ENCODE measurements around the gene DMRTC2.

Gene DMRTC2

GRCh38 chr19:41845001-41845050, at the start of gene DMRTC2:
TSS of gene DMRTC2 (plus strand) at chr19:41845042. CDS start at chr19:41847429, 2,387 bp downstream.
- no peak for DNase-seq (ENCODE audit: low spot score)

DNA sequence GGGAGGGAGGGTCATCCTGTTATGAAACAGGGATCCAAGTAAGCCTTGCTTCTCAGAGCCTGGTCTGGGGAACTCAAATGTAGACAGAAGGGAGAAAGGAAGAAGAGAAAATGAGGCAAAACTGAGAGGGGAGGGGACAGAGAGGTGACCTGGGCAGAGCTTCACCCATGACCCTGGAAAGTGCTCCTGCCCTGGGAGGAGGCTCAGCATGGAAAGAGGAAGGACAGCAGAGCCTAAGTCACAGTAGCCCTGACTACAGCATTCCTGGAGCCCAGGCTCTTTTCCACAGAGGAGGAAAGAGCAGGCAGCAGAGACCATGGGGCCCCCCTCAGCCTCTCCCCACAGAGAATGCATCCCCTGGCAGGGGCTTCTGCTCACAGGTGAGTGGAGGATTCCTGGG, 48.5 kb upstream of the DMRTC2 start, which contains the start of gene CEACAM3:
CEACAM3 (plus strand) TSS at position 226 of the 400 bp plus-strand sequence; CDS start at position 317, 91 bp downstream.
- DNase-seq (ENCODE audit: low spot score): no peak

DNA sequence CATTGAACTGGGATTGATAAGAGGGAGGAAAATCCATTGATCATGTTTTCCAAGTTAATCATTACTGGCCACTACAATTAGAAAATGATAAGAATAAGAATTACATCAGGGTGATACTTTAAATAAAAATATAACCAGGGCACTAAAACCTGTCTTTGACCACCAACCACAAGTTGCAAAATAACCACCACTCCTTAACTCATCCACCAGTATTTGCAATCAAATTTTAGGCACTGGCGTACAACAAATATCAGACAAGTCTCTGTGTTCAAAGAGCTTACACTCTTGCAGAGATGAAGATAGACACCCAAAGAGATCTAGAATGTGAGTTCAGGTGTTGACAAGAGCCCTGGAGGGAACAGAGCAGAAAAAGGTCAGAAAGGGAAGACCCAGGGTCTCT, 47.9 kb upstream of the DMRTC2 start:
- no peak for DNase-seq (ENCODE audit: low spot score)

DNA sequence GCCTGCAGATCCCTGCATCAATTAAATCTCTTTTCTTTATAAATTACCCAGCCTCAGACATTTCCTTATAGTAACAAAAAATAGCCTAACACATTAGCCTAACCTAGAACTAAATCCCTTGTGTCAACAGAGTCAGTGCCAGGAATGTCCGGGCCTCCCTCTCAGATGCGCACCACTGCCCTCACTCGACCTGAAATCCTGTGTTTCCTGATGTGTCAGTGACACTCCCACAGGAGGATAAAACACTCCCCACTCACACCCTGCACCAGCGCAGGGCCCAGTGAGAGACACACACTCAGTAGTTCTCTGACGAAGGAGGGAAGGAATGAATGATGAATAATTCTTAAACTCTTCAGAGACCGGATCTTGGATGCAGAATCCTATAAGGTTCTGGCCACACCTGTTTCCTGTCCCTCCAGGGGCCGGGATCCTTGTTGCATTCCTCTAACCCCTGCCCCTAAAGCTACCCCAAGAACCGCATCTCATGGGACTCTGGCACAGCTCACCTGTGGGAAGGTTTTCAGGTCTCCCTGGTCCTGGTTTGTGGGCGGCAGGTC, 45.3 kb upstream of the DMRTC2 start:
- DNase-seq (ENCODE audit: low spot score): no peak

DNA sequence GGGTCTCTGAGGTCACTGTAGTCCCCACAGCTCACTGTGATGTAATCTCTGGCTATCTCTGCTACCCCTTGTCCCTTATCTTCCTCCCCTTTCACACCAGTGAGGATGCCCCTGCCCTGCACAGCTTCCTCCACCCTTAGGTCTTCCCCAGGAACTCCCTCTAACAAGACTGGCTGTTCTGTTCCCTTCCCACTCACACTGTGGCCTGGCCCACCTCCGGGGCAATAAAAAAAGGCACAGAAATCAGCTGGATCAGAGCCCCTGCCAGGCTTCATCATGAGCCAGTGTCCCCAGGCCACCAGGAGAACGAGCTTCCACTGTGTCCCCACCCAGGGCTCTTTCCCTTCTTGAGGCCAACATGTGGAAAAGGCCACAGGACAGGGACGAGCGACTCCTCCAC, 43.8 kb upstream of the DMRTC2 start:
- no peak for DNase-seq (ENCODE audit: low spot score)

GRCh38 chr19:41801792-41802211, 43.0 kb upstream of the DMRTC2 start:
- DNase-seq (ENCODE audit: low spot score): no peak

DNA sequence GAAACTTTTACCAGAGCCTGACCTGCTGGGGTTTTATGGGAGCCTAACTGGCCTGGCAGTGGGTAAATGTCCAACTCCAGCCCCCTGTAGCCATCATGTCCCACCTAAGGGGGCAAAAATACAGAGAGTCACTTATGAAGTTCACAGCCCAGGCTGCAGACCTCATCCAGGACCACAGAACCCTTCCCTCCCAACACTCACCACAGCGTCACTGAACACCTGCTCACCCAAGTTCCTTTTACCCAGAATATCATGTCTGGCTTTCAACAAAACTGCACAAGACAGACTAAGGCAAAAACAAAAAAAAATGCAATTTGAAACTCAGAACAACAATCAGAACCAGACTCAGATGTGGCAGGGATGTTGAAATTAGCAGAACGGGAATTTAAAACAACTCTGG, 42.1 kb upstream of the DMRTC2 start:
- no peak for DNase-seq (ENCODE audit: low spot score)

- no peak for DNase-seq (ENCODE audit: low spot score)
Measured at GRCh38 chr19:41804336-41804735, 40.5 kb upstream of the DMRTC2 start.

DNA sequence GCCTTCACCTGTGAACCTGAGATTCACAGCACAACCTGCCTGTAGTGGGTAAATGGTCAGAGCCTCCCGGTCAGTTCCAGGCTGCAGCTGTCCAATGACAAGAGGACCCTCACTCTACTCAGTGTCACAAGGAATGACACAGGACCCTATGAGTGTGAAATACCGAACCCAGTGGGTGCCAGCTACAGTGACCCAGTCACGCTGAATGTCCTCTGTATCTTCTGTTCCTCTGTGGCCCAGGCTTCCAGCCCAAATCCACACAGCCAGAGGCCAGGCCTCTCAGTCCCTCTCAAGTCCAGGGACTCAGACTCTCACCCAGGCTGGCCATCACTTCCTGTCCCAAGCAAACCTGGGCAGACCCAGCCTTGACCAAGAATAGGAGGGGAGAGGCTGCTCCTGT, 37.7 kb upstream of the DMRTC2 start:
- DNase-seq (ENCODE audit: low spot score): no peak

- no peak for DNase-seq (ENCODE audit: low spot score)
Measured at GRCh38 chr19:41808663-41809566, 35.9 kb upstream of the DMRTC2 start.

- DNase-seq (ENCODE audit: low spot score): no peak
Measured at GRCh38 chr19:41810301-41810700, 34.5 kb upstream of the DMRTC2 start.

DNA sequence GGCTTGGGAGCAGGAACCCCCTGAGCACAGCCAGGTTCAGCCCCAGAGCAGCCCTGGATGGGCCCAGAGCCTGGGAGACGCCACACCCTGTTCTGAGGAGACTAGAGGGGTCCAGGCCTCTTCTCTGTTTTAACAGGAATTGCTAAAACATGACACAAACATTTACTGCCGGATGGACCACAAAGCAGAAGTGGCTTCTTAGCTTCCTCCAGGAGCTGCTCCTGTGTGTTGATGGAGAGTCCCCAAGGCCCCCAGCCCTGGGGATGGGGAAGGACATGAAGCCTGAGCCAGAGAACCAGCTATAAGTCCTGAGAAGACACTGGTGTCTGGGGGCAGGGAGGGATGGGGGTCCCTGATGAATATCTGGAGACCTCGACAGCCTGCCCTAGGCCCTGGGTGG, 33.8 kb upstream of the DMRTC2 start:
- no peak for DNase-seq (ENCODE audit: low spot score)

- DNase-seq (ENCODE audit: low spot score): no peak
Measured at GRCh38 chr19:41811981-41812380, 32.9 kb upstream of the DMRTC2 start.

- DNase-seq (ENCODE audit: low spot score): no peak
Measured at GRCh38 chr19:41813911-41814310, 30.9 kb upstream of the DMRTC2 start.

DNA sequence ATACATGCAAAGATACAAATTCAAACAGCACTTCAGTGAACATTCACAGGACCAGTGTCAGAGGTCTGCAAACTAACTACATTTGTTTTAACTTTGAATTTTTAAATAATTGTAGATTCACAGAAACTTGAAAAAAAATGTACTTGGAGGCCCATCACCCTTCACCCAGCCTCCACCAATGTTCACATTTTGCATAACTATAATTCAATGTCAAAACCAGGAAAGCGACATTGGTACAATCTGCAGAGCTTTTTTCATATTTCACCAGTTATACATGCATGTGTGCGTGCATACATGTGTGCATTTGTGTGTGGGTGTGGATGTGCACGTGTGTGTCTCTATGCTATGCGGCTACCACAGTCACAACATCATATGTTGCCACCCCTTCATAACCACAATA, 29.5 kb upstream of the DMRTC2 start:
- no peak for DNase-seq (ENCODE audit: low spot score)

- no peak for DNase-seq (ENCODE audit: low spot score)
Measured at GRCh38 chr19:41816761-41817160, 28.1 kb upstream of the DMRTC2 start.

DNA sequence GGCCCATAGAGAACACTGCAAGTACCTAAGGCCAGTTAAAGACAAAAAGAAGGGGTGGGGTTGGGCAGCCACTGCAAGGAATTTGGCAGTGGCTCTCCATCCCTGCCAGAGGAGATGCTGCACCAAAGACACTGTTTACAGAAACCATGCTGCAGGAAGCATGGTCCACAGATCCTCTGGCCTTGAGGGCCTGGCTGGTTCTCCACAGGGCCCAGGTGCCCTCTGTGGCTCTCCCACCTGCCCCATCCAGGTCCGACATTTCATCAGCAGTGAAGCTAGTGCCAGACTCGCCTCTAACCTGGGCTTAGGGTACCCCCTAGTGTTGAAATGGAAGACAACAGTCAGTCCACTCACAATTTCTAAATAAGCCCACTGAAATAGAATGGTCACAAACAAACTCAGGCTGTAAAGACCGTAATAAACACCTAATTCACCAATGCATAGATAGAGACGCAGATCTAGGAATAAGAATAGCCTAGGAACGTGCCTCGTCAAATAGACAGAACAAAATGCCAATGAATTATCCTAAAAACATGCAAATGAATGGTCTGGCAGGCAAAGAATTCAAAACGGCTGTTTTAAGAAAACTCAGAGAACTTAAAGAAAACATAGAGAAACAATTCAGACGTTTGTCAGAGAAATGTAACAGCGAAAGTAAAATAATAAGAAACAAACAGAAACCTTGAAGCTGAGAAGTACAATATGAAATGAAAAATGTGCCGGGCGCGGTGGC, 23.7 kb upstream of the DMRTC2 start:
- DNase-seq (ENCODE audit: low spot score): peak; percentile 13

- no peak for DNase-seq (ENCODE audit: low spot score)
Measured at GRCh38 chr19:41837981-41838708, 6.7 kb upstream of the DMRTC2 start.

DNA sequence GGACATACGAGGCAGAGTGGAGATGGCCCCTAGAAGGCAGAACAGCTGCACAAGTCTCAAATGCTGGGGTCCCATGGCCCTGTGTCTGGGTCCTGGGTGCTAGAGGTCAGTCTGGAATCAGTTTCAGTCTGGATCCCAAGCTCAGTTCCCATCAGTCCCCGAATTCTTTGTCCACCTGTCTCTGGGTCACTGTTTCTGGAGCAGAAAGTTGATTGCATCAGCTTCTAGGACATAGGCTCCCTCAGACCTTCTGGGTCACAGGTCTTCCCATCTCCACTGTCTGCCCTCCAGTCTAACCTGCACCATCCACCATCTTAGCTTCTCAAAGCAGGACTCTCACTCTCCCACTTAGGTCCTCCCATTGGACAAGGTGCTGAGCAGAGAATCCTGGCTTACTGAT, 5.6 kb upstream of the DMRTC2 start:
- DNase-seq (ENCODE audit: low spot score): no peak

DNA sequence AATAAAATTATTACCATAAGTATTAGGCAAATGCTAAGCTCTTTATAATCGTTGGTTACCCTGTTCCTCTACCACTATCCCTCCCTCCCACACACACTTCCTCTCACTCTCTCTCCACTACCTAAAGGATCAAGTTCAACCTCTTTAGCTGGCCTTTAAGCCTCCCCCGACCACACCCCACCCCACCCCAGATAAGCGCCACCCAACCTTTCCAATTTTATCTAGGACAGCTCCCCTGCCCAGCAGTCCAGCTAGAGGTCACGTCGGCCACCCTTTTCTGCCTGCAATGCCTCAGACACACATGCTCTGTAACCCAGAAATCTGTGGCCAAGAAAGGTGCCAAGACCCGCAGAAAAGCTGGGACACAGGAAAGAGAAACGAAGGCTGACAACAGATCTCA, 1.5 kb upstream of the DMRTC2 start:
- no peak for DNase-seq (ENCODE audit: low spot score)

GRCh38 chr19:41844601-41845000, 241 bp upstream of the DMRTC2 start, which contains the start of gene LYPD4:
TSS of gene LYPD4 (minus strand) at chr19:41844683. CDS start at chr19:41839285, 5,398 bp downstream.
- DNase-seq (ENCODE audit: low spot score): no peak

GRCh38 chr19:41845051-41845590, 279 bp downstream of the DMRTC2 start:
- DNase-seq (ENCODE audit: low spot score): no peak

Measured in hematopoietic multipotent progenitor cell treated with erythropoietin and hydrocortisone succinate and interleukin-3 and kit ligand, for 17 days (in vitro differentiated cells).